HepG2 (cell line): ENCODE data around the gene SLC43A3.

Experiments
- SMARCE1 ChIP-seq: fragments of 450-650 bp; IDR thresholded peaks from 2 replicates; pipeline ENCODE4 v1.6.1; 2017; ENCODE audit warnings: borderline replicate concordance
- ZNF709 ChIP-seq: sonication (generic); formaldehyde crosslinking; IDR thresholded peaks from 2 replicates; pipeline ENCODE4 v1.5.0; 2020; ENCODE audit warnings: mild to moderate bottlenecking, missing genetic modification reagents
- TF ChIP-seq, protein P1 (sequence below): sonication (generic); formaldehyde crosslinking; IDR thresholded peaks from 2 replicates; pipeline ENCODE4 v1.4.0; 2020; ENCODE audit warnings: mild to moderate bottlenecking, missing genetic modification reagents, borderline replicate concordance

DNA sequence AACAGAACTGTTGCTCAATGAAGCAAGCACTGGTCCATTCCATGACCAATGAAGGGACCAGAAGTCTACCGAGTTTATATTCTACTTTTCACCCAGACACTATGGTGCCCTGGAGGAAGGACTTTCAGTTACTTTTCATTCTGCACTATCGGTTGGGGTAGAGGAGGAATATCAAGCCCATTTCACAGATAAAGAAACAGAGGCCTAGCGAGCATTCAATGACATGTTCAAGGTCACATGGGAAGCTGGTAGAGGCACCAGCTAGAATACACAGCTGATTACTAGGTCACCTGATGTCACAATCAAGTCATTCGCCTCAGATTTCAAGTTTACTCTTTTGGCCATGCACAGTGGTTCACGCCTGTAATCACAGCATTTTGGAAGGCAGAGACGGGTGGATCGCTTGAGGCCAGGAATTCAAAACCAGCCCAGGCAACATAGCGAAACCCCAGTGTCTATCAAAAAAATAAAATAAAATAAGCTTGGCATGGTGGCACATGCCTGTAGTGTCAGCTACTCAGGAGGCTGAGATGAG is 18.9 kb downstream of the SLC43A3 start:
- TF ChIP-seq, protein P1, sequence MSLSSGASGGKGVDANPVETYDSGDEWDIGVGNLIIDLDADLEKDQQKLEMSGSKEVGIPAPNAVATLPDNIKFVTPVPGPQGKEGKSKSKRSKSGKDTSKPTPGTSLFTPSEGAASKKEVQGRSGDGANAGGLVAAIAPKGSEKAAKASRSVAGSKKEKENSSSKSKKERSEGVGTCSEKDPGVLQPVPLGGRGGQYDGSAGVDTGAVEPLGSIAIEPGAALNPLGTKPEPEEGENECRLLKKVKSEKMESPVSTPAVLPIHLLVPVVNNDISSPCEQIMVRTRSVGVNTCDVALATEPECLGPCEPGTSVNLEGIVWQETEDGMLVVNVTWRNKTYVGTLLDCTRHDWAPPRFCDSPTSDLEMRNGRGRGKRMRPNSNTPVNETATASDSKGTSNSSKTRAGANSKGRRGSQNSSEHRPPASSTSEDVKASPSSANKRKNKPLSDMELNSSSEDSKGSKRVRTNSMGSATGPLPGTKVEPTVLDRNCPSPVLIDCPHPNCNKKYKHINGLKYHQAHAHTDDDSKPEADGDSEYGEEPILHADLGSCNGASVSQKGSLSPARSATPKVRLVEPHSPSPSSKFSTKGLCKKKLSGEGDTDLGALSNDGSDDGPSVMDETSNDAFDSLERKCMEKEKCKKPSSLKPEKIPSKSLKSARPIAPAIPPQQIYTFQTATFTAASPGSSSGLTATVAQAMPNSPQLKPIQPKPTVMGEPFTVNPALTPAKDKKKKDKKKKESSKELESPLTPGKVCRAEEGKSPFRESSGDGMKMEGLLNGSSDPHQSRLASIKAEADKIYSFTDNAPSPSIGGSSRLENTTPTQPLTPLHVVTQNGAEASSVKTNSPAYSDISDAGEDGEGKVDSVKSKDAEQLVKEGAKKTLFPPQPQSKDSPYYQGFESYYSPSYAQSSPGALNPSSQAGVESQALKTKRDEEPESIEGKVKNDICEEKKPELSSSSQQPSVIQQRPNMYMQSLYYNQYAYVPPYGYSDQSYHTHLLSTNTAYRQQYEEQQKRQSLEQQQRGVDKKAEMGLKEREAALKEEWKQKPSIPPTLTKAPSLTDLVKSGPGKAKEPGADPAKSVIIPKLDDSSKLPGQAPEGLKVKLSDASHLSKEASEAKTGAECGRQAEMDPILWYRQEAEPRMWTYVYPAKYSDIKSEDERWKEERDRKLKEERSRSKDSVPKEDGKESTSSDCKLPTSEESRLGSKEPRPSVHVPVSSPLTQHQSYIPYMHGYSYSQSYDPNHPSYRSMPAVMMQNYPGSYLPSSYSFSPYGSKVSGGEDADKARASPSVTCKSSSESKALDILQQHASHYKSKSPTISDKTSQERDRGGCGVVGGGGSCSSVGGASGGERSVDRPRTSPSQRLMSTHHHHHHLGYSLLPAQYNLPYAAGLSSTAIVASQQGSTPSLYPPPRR: no peak
- TF ChIP-seq SMARCE1: no peak
- TF ChIP-seq ZNF709 (CRISPR knock-in tag): no peak
